Measurements from ENCODE around the gene OR2A12.

GRCh38 chr7:144148224-144148827 is 62.2 kb downstream of the OR2A12 start:
- no peak for TF ChIP-seq EZH2 (IDR thresholded peaks at IDR 0.05)
- TF ChIP-seq POLR2AphosphoS5 (IDR thresholded peaks at IDR 0.05; ENCODE audit: borderline replicate concordance, low read depth, low read length) = no peak
- TF ChIP-seq FOXP2 (optimal IDR thresholded peaks at IDR 0.05; ENCODE audit: control extremely low read depth, extremely low read length, insufficient read depth) = no peak
